HG02763 (cell line): Measurements from ENCODE around the gene UFL1.

Experiments
- ATAC-seq: cut with Tn5 transposase; IDR thresholded peaks from one replicate; pipeline ENCODE4 v1.9.1; 2021; ENCODE audit warnings: mild to moderate bottlenecking, moderate library complexity; ENCODE audit not compliant: unreplicated experiment

The UFL1 gene

DNA sequence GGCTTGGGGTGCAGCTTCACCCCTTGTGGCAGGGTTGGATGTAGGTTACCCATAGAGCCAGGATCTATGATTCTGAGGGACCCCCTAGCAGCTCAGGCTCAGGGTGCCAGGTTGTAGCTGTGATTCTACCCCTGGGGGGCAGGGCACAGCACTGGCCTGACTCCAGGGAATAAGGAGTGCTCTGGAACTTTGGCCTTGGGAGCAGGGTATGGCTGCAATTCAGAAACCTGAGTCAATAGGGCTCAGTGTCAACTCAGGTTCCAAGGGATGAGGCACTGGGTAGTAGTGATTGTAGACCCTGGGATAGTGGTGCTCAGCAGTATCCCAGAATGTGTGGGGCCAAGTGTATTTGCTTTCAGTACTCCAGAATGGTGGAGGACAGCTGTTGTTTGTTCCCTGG lies 49.9 kb downstream of the UFL1 start:
- no peak for ATAC-seq

DNA sequence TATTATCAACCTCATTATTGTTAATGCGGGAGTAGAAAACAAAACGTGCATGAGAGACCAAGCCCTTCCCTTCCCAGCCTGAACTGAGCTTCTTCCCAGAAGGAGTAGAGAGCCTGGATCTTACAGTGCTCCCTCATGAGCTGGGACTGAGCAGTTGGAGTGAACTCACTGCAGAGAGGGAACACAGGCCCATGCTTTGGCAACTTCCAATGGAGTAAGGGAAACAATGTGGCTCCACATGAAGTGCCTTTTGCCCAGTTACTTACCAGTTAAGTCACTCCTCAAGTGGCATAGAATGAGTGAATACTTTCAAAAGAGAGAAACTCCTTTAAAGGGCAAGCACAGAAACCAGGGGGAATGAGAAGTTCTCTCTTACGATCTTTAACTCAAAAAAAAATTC lies 53.8 kb downstream of the UFL1 start:
- ATAC-seq, result no peak

DNA sequence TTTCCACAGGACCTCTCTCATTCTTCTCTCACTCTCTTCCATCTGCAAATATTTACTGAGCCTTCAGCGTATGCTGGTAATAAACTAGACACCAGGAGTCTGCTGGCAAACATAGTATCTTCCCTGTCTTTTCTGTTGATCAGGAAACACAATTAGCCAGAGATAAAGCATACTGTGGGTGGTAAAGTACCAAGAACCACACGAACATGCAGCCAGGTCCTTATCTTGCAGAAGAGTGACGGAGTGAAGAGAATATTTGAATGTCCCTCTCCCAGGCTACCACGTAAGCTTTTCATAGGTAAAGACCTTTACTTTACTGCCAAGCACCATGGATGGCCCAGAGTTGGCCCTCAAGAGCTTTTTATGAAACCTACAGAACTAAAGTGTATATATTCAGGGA lies 54.6 kb downstream of the UFL1 start:
- no peak for ATAC-seq

DNA sequence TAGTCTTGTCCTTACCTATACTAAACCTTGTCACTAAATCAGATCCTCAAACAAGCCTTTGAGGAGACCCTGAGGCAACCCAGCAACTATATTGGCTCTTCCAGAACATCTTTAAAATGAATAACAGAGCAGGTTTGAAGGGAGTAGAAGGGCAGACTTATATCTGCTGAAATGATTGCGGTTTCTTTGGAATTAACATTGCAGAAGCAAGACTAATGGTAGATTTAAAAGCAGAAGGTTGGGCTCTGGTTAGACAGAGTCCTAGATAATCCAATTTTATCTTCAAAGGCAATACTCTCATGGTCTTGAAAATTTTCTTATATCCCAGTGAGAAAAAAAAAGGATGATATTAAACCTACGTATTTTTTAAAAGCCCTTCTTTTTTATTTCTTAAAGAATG lies 60.4 kb downstream of the UFL1 start:
- no peak for ATAC-seq

DNA sequence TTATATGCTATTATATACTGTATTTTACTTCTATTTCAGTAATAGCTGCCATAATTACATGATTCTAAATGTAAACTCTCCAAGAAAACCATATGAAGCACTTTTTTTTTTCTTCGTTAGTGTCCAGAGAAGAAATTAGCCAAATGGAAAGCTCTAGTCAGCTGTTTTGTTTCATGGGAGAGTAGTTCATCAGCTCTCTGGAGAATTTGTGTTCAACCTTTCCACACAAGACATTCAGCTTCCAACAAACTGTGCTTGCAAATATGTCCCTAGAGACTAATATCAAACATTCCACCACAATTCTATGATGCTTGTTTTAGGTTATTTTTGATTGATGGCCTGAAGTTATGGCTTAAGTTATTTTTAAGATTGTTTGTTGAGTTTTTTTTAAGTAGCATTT lies 60.8 kb downstream of the UFL1 start:
- ATAC-seq, result no peak

DNA sequence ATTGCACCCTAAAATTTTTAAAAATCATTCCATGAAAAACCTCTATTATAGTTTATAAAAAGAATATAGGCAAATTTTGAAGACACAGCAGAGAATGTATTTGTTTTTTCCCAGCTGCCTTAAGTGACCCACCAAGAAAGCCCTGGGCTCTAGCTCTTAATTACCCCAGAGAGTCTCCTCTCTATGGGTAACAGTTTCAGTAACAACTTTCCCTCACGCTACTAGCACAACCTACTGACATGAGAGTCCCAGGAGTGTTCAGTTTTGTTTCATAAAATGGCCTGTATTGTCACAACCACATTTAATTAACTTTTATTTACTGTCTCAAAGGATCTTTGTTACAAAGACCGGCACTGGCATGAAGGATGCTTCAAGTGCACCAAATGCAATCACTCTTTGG lies 82.8 kb downstream of the UFL1 start:
- ATAC-seq, result no peak
